HG03196 (cell line): ENCODE data around the gene ADGRV1.
"Not testable (repeated sequence)": the region's sequence is repeated elsewhere in the genome, so short reads cannot be mapped to it uniquely, and the experiment has no call there.

Source experiments
- ATAC-seq: cut with Tn5 transposase; IDR thresholded peaks from one replicate; pipeline ENCODE4 v1.9.1; 2021; ENCODE audit not compliant: unreplicated experiment

The ADGRV1 gene

GRCh38 chr5:90549223-90549622 lies 9.4 kb upstream of the ADGRV1 start:
- ATAC-seq = no peak

- no peak for ATAC-seq
Measured at GRCh38 chr5:90549729-90550275, 8.8 kb upstream of the ADGRV1 start.

GRCh38 chr5:90550963-90551362 lies 7.6 kb upstream of the ADGRV1 start:
- ATAC-seq = no peak

GRCh38 chr5:90551376-90551775 lies 7.2 kb upstream of the ADGRV1 start:
- ATAC-seq = no peak

- ATAC-seq = no peak
Measured at GRCh38 chr5:90553711-90554110, 4.9 kb upstream of the ADGRV1 start.

GRCh38 chr5:90554358-90555006 lies 4.1 kb upstream of the ADGRV1 start:
- ATAC-seq = no peak

- ATAC-seq = no peak
Measured at GRCh38 chr5:90555666-90556065, 2.9 kb upstream of the ADGRV1 start.

- ATAC-seq = no peak
Measured at GRCh38 chr5:90557391-90557790, 1.2 kb upstream of the ADGRV1 start.

GRCh38 chr5:90557871-90558270 lies 726 bp upstream of the ADGRV1 start:
- ATAC-seq = no peak

- no peak for ATAC-seq
Measured at GRCh38 chr5:90560771-90561170, 2.2 kb downstream of the ADGRV1 start.

GRCh38 chr5:90561766-90562165 lies 3.2 kb downstream of the ADGRV1 start:
- no peak for ATAC-seq

- ATAC-seq = no peak
Measured at GRCh38 chr5:90562341-90562740, 3.7 kb downstream of the ADGRV1 start.

GRCh38 chr5:90563108-90563507 lies 4.5 kb downstream of the ADGRV1 start:
- no peak for ATAC-seq

GRCh38 chr5:90565491-90565890 lies 6.9 kb downstream of the ADGRV1 start:
- ATAC-seq = no peak

GRCh38 chr5:90569084-90569483 lies 10.5 kb downstream of the ADGRV1 start:
- no peak for ATAC-seq

- ATAC-seq = no peak
Measured at GRCh38 chr5:90570034-90570433, 11.4 kb downstream of the ADGRV1 start.

GRCh38 chr5:90571147-90571773 lies 12.7 kb downstream of the ADGRV1 start:
- no peak for ATAC-seq

- ATAC-seq = no peak
Measured at GRCh38 chr5:90575712-90576111, 17.1 kb downstream of the ADGRV1 start.

GRCh38 chr5:90576566-90576965 lies 18.0 kb downstream of the ADGRV1 start:
- not testable (repeated sequence) for ATAC-seq

GRCh38 chr5:90579905-90580304 lies 21.3 kb downstream of the ADGRV1 start:
- ATAC-seq = not testable (repeated sequence)

- ATAC-seq = no peak
Measured at GRCh38 chr5:90581956-90582355, 23.4 kb downstream of the ADGRV1 start.

- no peak for ATAC-seq
Measured at GRCh38 chr5:90585337-90585986, 26.9 kb downstream of the ADGRV1 start.
